Cardiac fibroblast (primary cell): ENCODE results near the gene MARS1.

Source experiments
- DNase-seq, 2 donors: peaks; one replicate each; pipeline versions ENCODE4 v3.0.0 to v3.0.0-alpha.2; 2010; ENCODE audit warnings: low read depth in 2 of 2
- H3K4me3 ChIP-seq, 2 donors: replicated peaks in 1 of 2; 1 replicate in 1 of 2; 2 replicates in 1 of 2; pipeline ENCODE4 v1.5.1; 2011; ENCODE audit warnings: low read depth in 2 of 2, low read length in 2 of 2, mild to moderate bottlenecking in 2 of 2, moderate library complexity in 1 of 2
- TF ChIP-seq, protein P1 (sequence below): IDR thresholded peaks from one replicate; pipeline ENCODE4 v1.5.1; 2011; ENCODE audit warnings: low read depth, mild to moderate bottlenecking, low read length, inconsistent platforms

The MARS1 gene

DNA sequence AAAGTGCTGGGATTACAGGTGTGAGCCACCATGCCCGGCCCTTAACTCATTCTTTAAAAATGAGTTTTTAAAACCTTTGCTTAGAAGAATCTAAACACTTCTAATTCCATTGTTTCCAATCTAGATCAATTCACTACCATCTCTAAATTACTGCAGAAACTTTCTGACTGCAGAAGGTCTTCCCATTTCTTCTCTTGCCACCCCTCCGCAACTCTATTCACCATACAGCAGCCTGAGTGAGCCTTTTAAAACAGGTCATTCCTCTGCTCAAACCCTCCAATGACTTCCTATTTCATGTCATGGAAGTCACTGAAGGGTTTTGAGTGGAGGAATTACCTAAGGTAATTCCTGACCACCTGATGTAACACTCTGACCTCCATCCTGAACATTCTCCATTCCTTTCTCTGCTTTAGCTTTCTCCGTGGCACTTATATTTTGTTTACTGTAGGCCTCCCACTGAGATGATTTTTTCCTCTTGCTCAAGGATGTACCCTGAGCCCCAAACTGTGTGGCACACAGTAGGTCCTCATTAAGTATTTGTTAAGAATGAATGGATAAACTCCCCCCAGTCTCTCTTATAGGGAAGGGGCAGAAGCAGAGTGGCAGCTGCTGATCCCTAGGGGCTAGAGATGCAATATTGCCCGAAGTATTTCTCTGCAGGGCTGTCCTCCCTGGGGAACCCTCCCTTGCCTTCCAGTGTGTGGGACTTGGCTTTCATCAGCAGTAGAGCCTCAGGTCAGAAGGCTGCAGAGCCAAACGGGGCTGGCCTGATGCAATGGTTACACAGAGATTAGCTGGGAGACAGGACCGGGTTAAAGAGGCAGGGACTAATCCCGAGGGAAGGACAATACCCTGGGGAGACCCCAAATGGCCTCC lies 31.3 kb downstream of the MARS1 start:
- H3K4me3 ChIP-seq, result peak overlapping the region; percentile 90 to 97
- peak; percentile 64 to 76 for DNase-seq
- TF ChIP-seq, protein P1, sequence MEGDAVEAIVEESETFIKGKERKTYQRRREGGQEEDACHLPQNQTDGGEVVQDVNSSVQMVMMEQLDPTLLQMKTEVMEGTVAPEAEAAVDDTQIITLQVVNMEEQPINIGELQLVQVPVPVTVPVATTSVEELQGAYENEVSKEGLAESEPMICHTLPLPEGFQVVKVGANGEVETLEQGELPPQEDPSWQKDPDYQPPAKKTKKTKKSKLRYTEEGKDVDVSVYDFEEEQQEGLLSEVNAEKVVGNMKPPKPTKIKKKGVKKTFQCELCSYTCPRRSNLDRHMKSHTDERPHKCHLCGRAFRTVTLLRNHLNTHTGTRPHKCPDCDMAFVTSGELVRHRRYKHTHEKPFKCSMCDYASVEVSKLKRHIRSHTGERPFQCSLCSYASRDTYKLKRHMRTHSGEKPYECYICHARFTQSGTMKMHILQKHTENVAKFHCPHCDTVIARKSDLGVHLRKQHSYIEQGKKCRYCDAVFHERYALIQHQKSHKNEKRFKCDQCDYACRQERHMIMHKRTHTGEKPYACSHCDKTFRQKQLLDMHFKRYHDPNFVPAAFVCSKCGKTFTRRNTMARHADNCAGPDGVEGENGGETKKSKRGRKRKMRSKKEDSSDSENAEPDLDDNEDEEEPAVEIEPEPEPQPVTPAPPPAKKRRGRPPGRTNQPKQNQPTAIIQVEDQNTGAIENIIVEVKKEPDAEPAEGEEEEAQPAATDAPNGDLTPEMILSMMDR, result no peak

DNA sequence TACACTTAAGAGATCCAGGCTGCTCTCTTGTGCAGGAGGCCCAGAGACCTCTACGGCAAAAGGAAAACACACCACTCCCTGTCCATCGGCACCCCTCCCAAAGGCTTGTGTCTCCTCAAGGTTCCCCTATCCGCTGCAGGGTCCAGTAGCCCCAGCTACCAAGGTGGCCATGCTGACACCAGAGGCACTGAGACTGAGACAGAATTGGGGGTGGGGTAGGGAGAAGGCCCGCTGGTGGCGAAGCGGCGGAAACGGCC lies 31.9 kb downstream of the MARS1 start:
- TF ChIP-seq, protein P1, result no peak
- H3K4me3 ChIP-seq, result peak overlapping the region; percentile 90 to 97
- DNase-seq, result no peak

DNA sequence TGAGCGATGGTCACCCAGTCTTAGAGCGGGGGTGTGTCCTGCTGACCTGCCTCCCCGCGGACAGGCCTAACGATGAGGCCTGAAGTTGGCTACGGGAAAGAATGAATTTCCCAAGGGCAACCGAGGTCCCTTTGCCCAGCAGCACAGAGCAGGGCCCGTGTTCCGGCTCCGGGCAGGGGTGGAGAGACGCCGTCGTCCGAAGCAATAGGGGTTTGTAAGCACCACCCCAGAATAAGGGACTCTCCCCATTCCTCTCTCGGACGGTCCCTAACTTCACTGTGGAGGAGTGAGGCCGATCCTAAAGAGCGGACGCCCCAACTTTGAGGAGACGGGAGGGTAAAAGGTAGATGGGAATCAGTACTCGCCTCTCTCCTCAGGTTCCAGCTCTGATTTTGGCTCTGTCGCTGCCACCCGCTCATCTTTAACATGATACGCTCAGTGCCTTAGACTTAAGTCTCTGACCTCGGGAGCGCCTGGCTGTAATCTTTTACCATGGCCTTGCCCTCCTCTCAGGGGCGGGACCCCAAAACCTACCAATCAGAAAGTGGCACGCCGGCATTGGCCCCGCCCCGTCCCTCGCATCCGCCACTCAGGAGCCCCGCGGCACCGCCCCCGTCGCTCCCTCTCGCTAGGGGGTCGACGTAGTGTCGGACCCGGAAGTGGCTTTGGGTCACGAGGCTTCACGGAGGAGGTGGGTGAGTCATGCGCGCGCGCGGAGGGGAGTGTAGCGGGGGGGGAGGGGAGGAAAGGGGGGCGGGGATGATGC lies 32.4 kb downstream of the MARS1 start, which contains the start of gene DDIT3:
Gene DDIT3, minus strand, starts transcription at position 462 of the 766 bp plus-strand sequence. CDS start 3,108 bp downstream, outside the sequence.
- DNase-seq, result peak; percentile 99 to 100
- TF ChIP-seq, protein P1, result no peak
- H3K4me3 ChIP-seq, result peak within 1 kb of the TSS; percentile 90 to 97

DNA sequence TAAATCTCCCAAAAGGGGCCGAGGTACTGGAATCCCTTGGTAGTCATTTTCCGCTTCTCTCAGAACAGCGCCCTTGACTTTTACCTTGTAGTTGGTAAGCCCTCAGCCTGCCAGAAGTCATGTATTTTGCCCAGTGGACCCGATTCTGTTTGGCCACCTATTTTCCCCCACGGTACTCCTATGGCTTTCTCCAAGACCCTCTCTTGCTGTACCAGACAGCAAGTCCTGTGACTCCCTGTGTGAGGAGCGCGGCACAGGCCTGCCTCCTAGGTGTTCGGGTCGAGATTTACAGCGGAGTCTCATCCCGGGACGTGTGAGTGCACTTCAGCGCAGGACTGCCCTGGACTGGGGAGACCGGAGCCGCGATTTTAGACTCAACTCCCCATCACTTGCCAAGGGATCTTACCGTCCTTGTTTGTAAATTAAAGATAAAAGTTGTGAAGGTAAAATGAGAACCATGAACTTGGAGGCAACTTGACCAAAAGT lies 33.7 kb downstream of the MARS1 start:
- peak in 1 of 2 donors; percentile 55 for DNase-seq
- H3K4me3 ChIP-seq, result no peak overlapping the region

DNA sequence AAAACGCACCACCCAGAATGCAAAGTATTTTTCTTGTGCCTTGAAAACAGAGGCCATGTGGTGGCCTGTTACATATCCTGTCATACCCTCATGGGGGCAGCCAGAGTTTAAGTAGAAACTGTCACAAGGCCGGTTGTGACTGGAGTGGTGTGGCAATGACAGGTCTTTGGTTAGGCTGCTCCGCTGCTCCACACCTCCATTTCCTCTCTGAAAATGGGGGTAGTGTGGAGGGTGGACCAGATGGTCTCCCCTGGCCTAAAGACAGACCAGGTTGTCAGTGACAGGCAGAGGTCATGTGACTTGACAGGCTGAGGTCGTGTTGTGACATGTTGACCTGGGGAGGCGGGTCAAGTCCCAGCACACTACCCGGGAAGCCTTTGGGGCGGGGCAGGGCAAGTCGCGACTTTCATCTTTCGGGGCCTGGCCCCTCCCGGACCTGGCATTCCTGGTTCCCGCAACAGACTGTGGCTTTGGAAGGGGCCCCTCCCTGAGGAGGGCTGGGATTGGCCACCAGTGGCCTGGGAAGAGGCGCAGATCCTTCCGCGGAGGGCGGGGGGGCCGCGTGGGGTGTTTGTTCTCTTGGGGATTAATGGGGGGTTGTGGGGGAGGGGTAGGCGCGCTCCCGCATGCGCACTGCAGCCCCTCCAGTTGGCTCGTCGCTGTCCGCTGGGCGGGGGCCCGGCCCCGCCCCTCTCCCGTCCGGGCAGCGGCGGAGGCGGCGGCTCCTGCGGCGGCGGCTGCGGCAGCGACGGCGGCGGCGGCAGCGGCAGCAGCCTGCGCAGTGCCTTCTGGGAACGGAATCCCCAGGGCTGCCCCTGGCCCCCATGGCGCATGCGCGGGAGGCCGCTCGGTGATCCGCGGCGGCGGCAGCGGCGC lies 34.4 kb downstream of the MARS1 start, which contains the start of gene MBD6:
Gene MBD6, plus strand, starts transcription at position 814 of the 876 bp plus-strand sequence. CDS start 1,480 bp downstream, outside the sequence.
- TF ChIP-seq, protein P1, result no peak
- DNase-seq, result peak; percentile 92 to 95
- H3K4me3 ChIP-seq, result peak within 1 kb of the TSS; percentile 84 to 86

More for the DNA sequence above, 33.7 kb downstream of the MARS1 start:
- TF ChIP-seq, protein P1, result no peak
